Left ventricle myocardium inferior (tissue), 1 donor: ENCODE data around the gene MYO5C. TPM values are rescaled to one million over a fixed set of nuclear protein-coding genes. Genes with fewer than 3 reads are reported as not detected.

ENCODE experiments used
- DNase-seq: peaks from one replicate; pipeline ENCODE4 v3.0.0-alpha.2; 2020
- H3K27ac ChIP-seq: fragments of 200-600 bp; replicated peaks from 2 replicates; pipeline ENCODE4 v1.8.0; 2021
- H3K27me3 ChIP-seq: fragments of 200-600 bp; 2 replicates; pipeline ENCODE4 v1.8.0; 2021; ENCODE audit warnings: low read depth
- H3K36me3 ChIP-seq: fragments of 200-600 bp; 2 replicates; pipeline ENCODE4 v1.8.0; 2021
- H3K4me1 ChIP-seq: fragments of 200-600 bp; 2 replicates; pipeline ENCODE4 v1.8.0; 2021
- H3K4me3 ChIP-seq: fragments of 200-600 bp; 2 replicates; pipeline ENCODE4 v1.8.0; 2021; ENCODE audit warnings: mild to moderate bottlenecking, moderate library complexity
- H3K9me3 ChIP-seq: fragments of 200-600 bp; replicated peaks from 2 replicates; pipeline ENCODE4 v1.8.0; 2021
- intact Hi-C: fragments of 100-400 bp; cut with micrococcal nuclease; formaldehyde crosslinking; loops from one replicate; pipeline ENCODE4 v1.11.0; 2022
- total RNA-seq: library from RNA; stranded (reverse); fragmentation: NEBNext Ultra II Directional; extraction: Animal tissue kit (Norgen Biotek cat#: 25700); gene quantifications from one replicate; pipeline ENCODE4 v1.2.1, GENCODE V29; 2021
- TF ChIP-seq, protein P1 (sequence below): fragments of 200-600 bp; IDR thresholded peaks from 2 replicates; pipeline ENCODE4 v1.8.0; 2021; ENCODE audit warnings: antibody characterized with exemption, mild to moderate bottlenecking, borderline replicate concordance
- donor health status: DM: no; HTN: yes; CAD: no; lungs with severe emphysema.

Gene MYO5C
- total RNA-seq, 1 donor from 2014 or later: 2.9 TPM

DNA sequence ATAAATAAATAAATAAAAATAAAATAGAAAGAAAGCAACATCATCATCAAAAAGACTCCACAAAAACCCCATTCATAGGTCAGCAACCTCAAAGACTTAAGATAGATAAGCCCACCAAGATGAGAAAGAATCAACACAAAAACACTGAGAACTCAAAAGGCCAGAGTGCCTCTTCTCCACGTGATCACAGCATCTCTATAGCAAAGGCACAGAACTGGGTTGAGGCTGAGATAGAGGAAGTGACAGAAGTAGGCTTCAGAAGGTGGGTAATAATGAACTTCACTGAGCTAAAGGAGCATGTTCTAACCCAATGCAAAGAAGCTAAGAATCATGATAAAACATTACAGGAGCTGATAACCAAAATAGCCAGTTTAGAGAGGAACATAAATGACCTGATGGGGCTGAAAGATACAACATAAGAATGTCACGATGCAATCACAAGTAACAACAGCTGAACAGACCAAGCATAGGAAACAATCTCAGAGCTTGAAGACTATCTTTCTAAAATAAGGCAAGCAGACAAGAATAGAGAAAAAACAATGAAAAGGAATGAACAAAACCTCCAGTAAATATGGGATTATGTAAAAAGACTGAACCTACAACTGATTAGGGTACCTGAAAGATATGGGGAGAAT, 130.9 kb downstream of the MYO5C start:
- TF ChIP-seq, protein P1, sequence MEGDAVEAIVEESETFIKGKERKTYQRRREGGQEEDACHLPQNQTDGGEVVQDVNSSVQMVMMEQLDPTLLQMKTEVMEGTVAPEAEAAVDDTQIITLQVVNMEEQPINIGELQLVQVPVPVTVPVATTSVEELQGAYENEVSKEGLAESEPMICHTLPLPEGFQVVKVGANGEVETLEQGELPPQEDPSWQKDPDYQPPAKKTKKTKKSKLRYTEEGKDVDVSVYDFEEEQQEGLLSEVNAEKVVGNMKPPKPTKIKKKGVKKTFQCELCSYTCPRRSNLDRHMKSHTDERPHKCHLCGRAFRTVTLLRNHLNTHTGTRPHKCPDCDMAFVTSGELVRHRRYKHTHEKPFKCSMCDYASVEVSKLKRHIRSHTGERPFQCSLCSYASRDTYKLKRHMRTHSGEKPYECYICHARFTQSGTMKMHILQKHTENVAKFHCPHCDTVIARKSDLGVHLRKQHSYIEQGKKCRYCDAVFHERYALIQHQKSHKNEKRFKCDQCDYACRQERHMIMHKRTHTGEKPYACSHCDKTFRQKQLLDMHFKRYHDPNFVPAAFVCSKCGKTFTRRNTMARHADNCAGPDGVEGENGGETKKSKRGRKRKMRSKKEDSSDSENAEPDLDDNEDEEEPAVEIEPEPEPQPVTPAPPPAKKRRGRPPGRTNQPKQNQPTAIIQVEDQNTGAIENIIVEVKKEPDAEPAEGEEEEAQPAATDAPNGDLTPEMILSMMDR: no peak
- Histone ChIP-seq H3K27ac (no peak overlapping the region), H3K9me3 (no peaks in the 10 kb centered on the region), H3K4me1 (no peaks in the 10 kb centered on the region), H3K4me3 (no peak overlapping the region), H3K36me3 (peaks cover 10% of the 10 kb centered on the region), H3K27me3 (no peaks in the 10 kb centered on the region)
- DNase-seq: no peak
- intact Hi-C loops: no loop called here

DNA sequence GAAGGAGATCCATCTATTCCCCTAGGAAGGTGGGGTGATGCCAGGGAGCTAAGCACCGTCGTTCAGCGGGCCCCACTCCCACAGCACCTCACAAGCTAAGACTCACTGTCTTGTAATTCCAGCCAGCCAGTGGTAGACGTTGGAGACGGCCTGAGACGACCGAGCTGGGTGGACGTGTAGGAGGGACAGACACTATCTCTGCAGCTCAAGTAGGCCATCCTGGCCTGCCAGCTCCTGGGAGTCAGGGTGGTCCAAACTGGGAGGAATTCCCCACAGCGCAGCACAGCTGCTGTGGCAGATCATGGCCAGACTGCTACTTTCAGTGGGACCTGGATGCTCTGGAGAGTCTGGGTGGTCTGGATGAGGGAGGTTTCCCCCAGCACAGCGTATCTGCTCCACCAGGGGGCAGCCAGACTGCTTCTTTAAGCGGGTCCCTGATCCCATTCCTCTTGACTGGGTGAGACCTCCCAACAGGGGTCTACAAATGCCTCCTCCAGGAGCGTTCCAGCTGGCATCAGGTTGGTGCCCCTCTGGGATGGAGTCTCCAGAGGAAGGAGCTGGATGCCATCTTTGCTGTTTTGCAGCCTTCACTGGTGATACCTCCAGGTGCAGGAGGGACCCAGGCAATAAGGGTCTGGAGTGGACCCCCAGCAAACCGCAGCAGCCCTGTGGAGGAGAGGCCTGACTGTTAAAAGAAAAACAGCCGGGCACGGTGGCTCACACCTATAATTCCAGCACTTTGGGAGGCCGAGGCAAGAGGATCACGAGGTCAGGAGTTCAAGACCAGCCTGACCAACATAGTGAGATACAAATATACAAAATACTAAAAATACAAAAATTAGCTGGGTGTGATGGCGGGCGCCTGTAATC, 132.0 kb downstream of the MYO5C start:
- DNase-seq: no peak
- intact Hi-C loops: no loop called here
- TF ChIP-seq, protein P1: no peak
- Histone ChIP-seq H3K4me1 (no peaks in the 10 kb centered on the region), H3K27ac (no peak overlapping the region), H3K4me3 (no peak overlapping the region), H3K27me3 (no peaks in the 10 kb centered on the region), H3K9me3 (no peaks in the 10 kb centered on the region), H3K36me3 (peaks cover 10% of the 10 kb centered on the region)

DNA sequence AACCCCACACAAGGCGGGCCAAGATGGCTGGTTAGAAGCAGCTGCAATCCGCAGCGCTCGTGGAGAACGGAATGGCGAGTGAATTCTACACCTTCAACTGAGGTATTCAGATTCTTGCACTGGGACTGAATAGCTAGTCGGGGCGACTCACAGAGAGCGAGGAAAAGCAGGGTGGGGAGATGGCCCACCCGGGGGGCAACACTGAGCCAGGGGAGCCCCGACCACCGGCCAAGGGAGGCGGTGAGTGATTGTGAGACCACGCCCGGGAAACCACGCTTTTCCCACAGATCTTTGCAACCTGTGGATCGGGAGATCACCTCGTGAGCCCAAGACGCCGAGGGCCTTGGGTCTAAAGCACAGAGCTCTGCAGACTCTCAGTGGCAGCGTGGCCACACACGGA, 132.7 kb downstream of the MYO5C start:
- intact Hi-C loops: no loop called here
- H3K27me3 ChIP-seq: no peaks in the 10 kb centered on the region
- H3K4me1 ChIP-seq: no peaks in the 10 kb centered on the region
- H3K36me3 ChIP-seq: peaks cover 10% of the 10 kb centered on the region
- H3K9me3 ChIP-seq: no peaks in the 10 kb centered on the region
- no peak overlapping the region for H3K27ac ChIP-seq
- DNase-seq: no peak
- no peak overlapping the region for H3K4me3 ChIP-seq
- TF ChIP-seq, protein P1: no peak

DNA sequence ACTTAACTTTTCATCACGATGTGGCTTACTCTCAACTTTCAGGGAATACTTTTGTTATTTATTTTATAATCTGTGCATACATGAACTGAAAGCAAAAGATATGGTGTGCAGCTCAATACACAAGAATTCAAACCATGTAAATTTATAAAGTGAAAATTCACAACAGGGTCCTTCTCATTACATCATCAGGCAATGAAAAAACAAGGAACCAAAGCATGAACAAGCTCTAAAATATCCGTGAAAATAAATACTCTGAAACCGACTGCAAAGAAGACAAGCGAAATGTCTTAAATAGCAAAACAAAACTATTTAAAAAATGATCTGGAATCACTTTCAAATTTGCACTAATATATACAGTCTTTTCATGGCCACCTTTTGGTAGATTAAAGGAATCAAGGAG, 133.3 kb downstream of the MYO5C start:
- no peaks in the 10 kb centered on the region for H3K27me3 ChIP-seq
- DNase-seq: no peak
- no peaks in the 10 kb centered on the region for H3K4me1 ChIP-seq
- H3K27ac ChIP-seq: no peak overlapping the region
- TF ChIP-seq, protein P1: no peak
- no peaks in the 10 kb centered on the region for H3K9me3 ChIP-seq
- H3K4me3 ChIP-seq: no peak overlapping the region
- peaks cover 10% of the 10 kb centered on the region for H3K36me3 ChIP-seq
- intact Hi-C loops: no loop called here

DNA sequence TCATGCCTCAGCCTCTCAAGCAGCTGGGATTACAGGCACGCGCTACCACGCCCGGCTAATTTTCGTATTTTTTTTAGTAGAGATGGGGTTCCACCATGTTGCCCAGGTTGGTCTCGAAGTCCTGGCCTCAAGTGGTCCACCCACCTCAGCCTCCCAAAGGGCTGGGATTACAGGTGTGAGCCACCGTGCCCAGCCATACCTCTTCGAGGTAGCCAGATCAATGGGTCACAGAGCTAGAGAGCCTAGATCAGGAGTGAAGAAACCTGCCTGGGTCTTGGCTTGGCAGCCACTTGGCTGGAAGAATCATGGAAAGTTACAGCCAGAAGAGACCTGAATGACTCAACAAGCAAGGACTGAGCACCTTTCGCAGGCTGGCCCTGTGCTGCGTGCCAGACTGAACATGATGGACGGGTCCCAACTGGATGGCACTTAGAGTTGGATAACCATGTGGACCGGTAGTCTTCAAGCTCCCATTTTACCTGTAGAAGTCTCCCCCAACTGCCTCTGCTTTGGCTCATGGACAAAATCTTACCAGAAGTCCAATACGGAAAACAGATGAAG, 134.1 kb downstream of the MYO5C start:
- no peak overlapping the region for H3K27ac ChIP-seq
- H3K9me3 ChIP-seq: no peaks in the 10 kb centered on the region
- H3K4me1 ChIP-seq: no peaks in the 10 kb centered on the region
- no peaks in the 10 kb centered on the region for H3K27me3 ChIP-seq
- TF ChIP-seq, protein P1: no peak
- no peak overlapping the region for H3K4me3 ChIP-seq
- H3K36me3 ChIP-seq: peaks cover 10% of the 10 kb centered on the region
- no peak for DNase-seq
- intact Hi-C loops: no loop called here
